ENCODE data around the gene SCUBE1.

The SCUBE1 gene

DNA sequence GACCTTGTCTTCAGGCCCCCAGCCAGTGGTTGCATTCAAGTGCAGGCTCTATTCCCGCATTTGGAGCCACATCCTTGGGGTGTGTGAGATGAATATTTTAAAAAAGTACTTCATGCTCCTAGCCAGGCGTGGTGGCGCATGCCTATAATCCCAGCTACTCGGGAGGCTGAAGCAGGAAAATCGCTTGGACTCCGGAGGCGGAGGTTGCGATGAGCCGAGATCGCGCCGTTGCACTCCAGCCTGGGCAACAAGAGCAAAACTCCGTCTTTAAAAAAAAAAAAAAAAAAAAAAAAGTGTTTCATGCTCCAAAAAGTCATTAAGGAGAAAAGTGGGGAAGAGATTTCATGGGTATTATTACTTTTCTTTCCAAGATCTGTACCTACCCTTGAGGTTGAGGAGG is 18.0 kb downstream of the SCUBE1 start:
- DNase-seq: no peak

DNA sequence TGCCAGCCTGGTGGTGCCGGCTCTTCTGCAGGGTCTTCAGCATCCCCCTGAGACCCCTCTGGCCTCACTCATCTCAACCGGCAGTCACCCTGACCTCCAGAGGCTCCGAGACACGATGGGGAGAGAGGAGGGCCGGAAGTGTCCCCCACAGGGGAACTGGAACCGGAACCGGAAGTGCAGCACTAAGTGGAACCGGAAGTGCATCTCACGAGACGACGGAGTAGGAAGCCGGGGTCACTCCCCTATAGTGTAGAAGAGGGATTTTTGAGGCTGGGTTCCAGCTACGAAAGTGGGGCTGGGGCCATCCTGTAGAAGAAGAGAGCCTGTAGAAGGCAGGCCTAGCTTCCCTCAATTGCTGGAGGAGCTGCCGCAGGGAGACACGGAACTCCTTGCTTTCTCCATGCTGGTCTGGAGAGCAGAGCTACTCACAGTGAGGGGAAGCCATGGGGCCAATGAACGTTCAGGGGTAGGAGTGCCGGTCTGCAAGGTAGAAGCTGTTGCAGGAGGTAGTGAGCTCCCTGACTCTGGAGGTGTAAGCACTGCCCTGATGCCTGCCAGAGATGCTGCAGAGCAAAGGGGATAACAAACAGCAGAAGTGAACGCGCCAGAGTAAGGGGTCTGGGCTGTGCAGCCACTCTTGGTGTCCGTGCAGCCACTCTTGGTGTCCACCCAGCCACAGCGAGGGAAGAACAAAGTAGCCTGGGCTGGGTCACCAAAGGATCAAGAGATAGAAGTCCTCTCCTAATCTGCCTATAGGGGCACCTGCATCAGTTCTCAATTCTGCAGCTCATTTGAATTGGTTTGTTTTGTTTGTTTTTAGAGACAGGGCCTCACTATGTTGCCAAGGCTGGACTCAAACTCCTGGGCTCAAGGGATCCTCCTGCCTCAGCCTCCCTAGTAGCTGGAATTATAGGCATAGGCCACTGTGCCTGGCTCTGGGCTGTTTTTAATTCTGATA is 21.9 kb downstream of the SCUBE1 start:
- no peak for DNase-seq

DNA sequence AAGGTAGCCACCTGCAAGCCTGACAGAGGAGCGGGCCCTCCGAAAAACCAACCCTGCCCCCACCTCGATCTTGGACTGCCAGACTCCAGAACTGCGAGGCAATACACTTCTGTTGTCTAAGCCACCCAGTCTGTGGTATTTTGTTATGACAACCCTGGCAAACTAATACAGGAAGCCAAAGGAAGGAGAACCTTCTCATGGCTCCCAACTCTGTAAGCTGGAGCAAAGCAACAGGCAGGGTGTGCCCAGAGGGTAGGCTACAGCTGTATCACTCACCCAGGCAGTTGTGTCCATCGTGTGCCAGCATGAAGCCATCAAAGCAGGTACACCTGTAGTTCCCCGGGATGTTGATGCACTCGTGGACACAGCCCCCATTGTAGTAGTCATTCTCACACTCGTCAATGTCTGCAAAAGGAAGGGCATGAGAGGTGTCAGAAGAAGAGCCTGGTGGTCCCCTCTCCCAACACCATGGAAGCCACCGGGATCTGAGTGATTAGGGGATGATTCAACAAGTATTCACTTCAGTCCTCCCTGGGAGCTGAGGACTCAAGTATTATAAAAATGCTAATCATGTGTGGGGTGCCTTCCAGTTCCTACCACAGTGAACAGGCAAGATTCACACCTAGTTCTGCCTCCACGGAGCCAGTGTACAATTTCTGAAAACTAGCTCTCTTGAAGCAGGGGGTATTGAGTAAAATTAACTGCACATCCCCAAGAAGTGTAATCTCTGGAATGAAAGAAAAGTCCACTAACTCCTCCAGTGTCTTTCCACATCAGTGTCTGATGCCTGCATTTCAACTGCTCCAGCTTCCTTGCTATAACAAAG is 23.3 kb downstream of the SCUBE1 start:
- DNase-seq: no peak

DNA sequence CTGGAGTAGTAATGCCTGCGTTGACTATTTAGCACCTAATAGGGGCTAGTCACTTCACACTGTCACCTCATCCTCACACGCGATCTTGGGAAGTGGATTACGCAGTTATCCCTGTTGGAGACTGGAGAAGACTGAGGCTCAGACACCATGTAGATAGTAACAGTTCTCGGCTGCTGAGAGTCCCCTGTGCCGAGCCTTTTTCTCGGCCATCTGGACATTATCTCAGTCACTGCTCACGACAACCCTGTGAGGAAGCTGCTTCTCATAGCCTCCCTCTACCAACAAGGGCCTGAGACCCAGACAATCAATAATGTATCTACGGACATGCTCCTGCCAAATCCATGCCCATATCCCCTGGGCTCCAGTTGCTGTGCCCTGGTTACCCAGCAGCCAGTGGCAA is 25.9 kb downstream of the SCUBE1 start:
- DNase-seq: no peak

DNA sequence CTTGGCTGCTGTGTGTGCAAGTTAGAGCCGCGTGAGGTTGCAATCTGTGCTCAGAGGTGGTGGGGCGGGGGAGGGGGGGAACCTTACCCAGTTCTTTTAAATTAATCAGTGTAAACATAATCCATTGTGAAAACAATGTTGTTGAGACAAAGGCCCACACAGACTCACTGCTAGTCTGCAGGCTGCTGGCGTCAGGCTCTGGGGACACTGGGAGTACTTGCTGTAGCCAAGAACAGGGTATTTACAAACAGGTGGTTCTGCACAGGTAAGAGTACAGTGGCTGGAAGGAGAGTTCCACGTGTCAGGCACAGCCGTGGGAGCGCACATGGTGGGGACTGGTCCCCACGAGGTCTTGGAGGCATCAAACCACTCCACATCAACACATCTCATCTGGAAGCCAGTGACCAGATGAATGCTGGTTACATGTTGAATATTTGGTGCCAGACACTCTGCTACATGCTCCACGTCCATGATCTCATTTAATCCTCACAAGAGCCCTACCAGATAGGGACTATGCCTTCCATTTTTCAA is 27.4 kb downstream of the SCUBE1 start:
- DNase-seq: no peak

DNA sequence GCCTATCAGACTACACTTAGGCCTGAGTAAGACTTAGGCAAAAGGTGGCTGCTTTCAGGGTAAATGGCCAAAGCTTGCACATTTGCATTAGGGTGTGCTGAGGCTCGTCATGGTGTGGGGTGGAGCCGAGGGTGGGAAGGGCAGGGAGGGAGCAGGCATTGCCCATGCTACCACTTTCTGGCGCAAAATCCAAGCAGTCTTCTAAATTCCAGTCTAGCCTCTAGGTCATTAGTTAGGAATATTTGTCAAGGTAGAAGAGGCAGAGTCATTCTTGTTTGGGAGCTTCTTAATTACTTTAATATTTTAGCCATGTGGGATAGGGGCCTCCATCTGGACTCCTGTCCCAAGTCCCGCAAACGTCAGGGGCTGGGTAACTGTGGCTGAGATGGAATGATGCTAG is 28.6 kb downstream of the SCUBE1 start:
- DNase-seq: no peak

DNA sequence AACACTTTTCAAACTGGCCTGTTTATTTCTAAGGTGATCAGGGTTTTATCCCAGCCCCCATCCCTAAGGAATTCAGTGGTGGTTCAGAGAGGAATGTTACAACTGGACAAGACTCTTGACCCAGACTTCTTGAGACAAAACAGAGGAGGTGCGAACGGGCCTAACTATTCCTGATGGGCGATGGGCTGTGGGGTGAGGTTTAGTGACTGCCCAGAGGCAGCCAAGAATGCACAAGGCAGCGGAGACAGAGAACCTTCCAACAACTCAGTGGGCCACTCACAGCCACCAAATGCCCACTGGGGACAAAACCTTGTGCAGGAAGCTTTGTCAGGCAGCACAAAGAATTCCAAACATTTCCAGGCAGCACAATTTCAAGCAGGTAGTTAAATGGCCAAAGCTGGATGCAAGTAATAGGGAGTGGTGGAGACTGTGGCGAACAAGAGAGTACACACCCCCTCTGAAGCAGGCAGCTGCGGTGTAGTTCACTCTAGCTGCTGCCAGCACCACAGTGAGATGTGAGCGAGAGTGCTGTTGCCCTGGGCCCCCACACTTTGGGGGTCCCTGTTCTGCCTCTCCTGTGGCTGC is 29.2 kb downstream of the SCUBE1 start:
- no peak for DNase-seq

DNA sequence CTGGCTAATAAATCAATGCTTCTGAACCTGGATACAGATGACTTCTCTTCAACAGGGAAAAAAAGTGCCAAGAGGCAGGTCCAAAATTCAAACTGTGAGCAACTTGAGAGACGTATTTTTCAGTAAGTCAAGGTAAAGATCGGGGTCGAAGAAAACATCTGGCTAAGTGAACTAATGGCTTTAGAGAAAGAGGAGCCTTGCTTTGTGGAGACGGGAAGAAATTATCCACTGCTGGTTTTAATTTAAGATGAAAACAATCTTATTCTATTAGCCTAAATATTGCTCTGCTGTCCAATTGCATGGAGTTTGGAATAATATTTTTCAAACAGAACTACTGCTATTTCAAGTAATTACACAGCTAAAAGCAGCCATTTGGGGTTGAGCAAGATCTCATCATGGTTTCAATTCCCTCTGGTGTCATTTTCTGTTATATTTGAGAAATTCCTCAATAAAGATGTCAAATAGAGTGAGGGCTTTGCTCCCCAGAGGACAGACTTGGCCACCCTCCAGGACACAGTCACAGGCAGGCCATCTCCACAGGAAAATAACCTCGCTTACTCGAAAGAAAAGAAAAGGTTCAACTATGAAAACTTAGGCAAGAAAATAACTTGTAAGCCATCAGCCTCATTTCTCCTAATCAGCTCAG is 29.8 kb downstream of the SCUBE1 start:
- DNase-seq: no peak

DNA sequence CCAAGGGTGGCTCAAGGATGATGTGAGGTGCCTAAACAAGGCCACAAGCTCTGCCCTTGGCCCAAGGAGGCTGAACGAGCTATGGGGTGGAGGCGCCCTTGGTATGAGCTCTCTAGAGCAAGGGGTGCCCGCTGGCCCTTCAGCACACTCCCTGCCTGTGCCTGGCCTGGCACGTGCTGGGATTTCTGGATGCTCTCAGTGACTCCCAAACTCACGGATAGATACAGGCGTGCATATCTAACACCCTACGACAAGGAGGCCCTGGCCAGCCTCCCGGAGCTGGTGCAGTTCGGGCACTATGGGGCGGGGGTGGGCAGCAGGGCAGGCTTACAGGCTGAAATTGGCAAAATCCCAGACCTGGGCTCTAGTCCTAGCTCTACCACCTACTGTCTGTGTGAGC is 30.6 kb downstream of the SCUBE1 start:
- no peak for DNase-seq

DNA sequence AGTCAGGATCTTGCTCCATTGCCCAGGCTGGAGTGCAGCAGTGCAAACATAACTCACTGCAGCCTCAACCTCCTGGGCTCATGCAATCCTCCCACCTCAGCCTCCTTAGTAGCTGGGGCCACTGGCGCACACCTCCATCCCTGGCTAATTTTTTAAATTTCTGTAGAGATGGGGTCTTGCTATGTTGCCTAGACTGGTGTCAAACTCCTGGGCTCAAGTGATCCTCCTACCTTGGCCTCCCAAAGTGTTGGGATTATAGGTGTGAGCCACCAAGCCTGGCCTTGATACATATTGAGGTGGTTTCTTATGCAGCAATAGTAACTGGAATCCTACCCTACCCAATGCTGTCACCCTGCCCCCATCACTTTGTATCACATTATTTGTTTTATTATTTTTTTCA is 32.4 kb downstream of the SCUBE1 start:
- DNase-seq: no peak

DNA sequence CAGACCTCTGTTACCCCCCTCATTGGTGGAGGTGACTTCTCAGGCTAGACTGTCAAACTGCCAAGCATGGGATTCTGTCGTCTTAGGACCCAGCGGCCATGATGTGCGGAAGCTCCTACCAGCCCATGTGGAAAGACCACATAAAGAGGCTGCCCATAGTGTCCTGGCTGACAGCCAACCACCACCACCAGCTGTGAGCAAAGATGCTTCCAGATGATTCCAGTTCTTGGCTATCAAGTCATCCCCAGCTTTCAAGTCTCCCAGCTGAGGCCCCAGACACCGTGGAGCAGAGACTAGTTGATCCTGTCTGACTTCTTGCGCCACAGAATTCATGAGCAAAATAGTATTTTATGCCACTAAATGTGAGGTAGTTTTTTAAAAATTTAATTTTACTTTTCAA is 32.9 kb downstream of the SCUBE1 start:
- DNase-seq: no peak

DNA sequence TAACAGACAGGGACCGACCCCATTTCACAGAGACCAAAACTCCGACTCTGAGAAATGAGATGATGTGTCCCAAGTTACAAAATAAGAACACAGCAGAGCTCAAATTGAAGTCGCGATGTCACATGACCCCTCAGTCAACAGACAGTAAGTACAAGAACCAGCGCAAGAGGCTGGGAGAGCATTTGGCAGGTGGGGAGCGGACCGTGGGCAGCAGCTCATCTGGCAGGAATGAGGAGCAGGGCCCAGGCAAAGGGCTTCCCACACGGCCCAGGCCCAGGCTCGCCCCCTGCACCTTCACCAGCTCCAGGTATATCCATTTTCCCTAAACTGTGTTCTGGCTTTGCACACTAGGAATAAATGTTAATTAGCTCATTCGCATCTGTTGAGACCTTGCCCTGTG is 34.3 kb downstream of the SCUBE1 start:
- DNase-seq: no peak

DNA sequence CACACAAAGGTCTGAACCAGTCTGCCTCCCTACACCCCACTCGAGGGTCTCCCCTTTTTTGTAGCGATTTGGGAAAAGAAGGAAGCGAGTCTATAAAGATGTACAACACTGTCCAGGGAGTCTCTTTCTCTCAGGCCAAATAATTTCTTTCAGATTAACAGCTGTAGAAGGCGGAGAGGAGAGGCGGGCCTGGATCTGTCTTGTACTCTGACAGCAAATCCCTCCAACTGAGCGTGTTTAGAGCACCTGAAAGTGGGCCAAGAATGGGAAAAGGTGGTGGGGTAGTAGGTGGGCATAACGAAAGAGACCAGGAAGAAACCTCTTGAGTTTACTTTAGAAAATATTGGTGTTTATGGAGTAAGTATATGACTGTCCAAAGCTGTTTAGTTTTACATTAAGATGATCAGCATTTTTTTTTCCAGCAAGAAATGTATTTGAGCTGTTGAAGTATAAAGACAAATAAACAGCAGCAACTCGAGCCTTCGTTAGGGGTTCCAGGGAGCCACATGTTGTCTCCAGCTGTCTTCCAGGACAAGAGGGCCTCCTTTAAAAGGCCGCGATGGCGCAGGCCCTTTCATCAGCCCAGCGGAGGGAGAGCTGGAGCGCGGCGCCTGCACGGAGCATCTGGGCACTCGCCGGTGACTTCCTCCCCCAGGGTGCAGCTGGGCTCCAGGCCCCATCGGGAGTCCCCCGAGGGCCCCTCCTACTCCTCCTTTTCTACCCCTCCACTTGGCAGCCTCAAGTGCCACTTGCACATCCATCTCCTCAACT is 34.9 kb downstream of the SCUBE1 start:
- DNase-seq: no peak

DNA sequence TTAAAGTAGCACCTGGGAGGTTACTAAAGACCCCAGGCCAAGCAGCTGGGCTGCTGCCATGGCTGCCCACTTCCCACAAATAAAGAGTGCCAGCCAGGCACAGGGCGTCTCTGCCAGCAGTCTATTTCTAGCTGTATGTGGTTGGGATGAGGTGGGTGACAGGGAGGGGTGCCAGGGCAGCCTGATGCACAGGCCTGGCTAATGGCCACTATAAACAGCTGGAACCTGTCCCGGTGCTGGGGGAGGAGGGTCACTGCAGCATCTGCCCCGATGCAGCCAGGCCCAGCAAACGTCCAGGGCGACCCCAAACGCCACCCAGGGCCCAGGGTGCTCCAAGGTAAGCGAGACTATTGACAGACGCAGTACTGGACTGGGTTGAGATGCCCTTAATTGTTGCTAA is 37.4 kb downstream of the SCUBE1 start:
- DNase-seq: no peak

DNA sequence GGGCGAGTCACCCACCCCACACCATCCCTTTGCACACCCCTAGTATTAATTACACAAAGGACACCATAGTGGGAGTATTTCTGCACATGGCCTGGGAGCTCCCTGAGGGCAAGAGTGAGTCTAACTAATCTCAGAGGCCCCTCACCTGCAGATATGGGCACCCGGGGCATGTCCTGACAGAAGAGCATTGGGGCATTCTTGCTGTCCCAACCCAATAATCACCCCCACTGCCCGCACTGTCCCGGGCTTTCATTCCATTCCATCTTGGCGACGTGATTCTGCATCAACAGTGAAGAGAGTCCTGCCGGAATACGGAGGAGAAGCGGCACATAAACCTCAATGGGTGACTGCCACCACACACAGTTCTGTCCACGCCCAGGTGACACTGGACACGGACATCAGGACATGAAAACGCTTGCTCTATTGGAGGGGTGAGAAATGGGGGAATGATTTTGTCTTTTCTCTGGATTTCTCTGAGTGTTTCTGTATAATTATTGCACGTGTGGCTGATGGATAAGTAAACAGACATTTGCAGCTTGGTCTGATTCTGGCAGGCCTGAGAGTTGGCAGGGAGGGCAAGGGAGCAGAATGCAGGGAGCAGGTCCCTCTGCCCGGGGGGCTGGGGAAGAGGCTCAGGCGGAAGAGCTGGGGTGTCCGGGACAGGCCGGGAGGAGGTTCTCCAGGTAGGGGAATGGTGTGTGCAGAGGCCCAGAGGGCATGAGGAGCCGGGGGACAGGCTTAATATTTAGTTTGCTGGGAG is 38.2 kb downstream of the SCUBE1 start:
- no peak for DNase-seq

DNA sequence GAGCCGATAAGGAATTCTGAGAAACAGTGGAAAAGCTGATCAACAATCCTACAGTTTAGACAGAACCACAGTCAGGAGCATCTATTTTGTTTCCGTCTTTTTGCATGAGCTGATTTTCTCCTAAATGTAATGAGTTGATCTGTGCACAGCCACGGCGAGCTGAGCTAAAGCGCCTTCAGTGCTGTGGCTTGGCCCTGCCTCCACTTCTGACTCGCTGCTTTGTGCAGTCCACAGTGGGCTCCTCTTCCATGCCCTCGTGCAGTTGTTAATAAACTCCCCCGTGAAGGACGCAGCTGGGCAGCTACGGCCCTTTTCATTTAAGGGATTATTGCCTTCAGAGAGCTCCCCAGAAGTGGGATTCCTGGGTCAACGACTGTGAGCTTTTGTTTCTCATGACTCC is 39.4 kb downstream of the SCUBE1 start:
- DNase-seq: no peak

DNA sequence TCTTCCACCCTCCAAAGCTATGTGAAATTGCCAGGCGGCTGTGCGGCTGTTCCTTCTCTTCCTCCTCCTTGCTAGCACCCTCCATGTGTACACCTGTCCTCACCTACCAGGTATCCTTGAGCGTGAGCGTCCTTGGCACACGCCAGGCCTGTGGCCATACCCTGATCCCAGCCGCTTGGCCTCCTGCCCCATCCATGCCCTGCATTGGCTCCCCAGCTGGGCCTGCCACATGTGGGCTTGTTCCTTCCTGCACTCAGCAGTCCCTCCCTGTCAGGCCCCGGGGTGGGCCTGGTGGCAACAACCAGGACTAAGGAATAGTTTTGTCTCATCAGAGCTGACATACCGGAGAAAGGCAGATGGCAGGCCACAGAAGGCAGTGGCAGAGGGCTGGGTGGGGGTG is 40.0 kb downstream of the SCUBE1 start:
- DNase-seq: no peak

DNA sequence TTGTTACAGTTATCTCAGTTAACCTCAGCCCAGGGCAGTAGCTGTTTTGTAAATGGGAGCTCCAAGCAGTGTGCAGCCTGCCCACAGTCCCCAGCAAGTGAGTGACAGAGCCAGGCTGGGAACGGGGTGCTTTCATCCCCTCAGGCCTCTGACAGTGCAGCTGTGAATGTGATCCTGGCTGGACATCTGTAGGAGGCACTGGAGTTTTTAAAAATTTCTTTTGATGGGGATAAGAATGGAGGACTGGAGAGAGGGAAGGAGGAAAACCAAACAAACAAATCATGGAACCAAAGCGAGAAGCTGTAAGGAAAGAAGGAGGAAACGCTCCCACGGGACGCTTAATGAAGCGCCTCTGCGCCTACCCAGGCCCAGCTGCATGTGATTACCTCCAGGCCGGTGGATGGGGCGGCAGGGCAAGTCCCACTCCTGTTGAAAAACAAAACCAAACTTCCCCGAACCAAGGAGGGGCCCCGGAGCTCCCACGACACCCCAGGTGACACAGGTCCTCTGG is 40.6 kb downstream of the SCUBE1 start:
- no peak for DNase-seq

DNA sequence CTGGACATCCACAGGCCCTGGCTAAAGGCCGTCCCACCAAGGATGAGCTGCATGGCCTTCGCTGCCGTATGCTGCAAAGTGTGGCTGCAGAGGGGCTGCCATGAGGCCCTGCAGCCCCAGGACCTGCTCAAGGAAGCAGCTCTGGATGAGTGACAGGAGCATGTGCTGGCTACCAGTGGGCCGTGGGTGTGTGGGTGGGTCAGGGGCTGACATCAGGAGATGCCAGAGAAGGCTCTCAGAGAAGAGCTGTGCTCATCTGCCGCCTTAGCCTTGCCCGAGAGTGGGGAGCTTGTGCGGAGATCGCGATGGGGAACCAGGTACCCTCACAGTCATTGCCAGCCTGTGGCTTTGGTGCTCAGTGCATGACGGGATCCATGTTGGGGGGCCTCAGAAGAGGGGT is 41.3 kb downstream of the SCUBE1 start:
- DNase-seq: no peak

DNA sequence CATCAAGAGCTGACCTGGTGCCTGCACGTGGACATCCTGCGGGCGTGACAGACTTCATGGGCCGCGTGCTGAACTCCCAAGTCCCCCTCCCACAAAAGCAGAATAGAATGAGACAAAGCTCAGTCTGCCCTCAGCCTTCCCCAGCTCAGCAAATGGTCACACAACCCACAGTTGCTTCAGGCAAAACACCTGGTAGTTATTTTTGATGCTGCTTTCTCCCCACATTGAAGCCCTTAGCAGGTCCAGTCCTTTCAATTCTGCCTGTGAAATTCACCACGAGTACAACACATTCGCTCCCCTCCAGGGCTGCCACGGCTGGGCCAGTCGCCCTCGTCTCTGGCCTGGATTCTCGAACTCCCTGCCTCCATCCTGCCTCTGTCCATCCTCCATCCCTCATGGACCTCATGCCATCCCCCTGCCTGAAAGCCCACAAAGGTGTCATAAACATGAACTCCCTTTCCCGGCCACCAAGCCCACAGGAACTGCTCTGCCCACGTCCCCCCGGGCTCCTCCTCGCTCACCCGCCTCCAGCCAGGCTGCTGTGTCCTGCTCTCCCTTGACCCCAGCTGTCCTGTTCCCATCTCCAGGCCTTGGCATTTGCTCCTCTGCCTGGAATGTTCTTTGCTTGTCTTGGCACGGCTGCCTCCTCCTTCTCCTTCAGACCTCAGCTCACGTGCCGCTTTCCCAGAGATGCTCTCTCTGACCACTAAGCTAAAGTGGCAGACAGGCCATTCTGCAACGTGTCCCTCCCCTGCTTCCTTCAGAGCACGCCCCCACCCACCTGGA is 42.1 kb downstream of the SCUBE1 start:
- no peak for DNase-seq
